CD14-positive monocyte (primary cell): Measurements from ENCODE around the gene MTSS2. TPM values are rescaled to one million over a fixed set of nuclear protein-coding genes. Genes with fewer than 3 reads are reported as not detected.

Experiments used
- DNase-seq, 3 donors: peaks; one replicate each; pipeline ENCODE4 v3.0.0-alpha.2; 2011 to 2022
- H2AFZ ChIP-seq: 2 replicates; pipeline ENCODE4 v1.6.0; 2012; ENCODE audit warnings: mild to moderate bottlenecking, low read depth, low read length, inconsistent platforms; ENCODE audit not compliant: insufficient read depth, poor library complexity, severe bottlenecking
- H3K27ac ChIP-seq, 2 donors: 1 replicate in 1 of 2; 2 replicates in 1 of 2; pipeline ENCODE4 v1.5.1; 2012 to 2013; ENCODE audit warnings: low read length in 2 of 2, control low read depth in 1 of 2, inconsistent platforms in 1 of 2, low read depth in 1 of 2, mild to moderate bottlenecking in 1 of 2
- H3K27me3 ChIP-seq, 2 donors: one replicate each; pipeline versions ENCODE4 v1.6.0 to v1.6.1; 2011 to 2013; ENCODE audit warnings: low read length in 2 of 2; ENCODE audit not compliant: control insufficient read depth in 2 of 2, insufficient read depth in 2 of 2
- H3K36me3 ChIP-seq, 2 donors: replicated peaks in 1 of 2; 1 replicate in 1 of 2; 2 replicates in 1 of 2; pipeline versions ENCODE4 v1.5.1 to v1.6.1; 2012 to 2013; ENCODE audit warnings: low read length in 2 of 2, control low read depth in 1 of 2, inconsistent platforms in 1 of 2, mild to moderate bottlenecking in 1 of 2; ENCODE audit not compliant: insufficient read depth in 2 of 2, control insufficient read depth in 1 of 2
- H3K4me1 ChIP-seq, 2 donors: 1 replicate in 1 of 2; 2 replicates in 1 of 2; pipeline versions ENCODE4 v1.5.1 to v1.6.1; 2012 to 2013; ENCODE audit warnings: low read length in 2 of 2, control low read depth in 1 of 2, inconsistent platforms in 1 of 2, mild to moderate bottlenecking in 1 of 2, moderate library complexity in 1 of 2; ENCODE audit not compliant: insufficient read depth in 2 of 2, control insufficient read depth in 1 of 2
- H3K4me2 ChIP-seq: replicated peaks from 2 replicates; pipeline ENCODE3; 2012; ENCODE audit warnings: low read length, moderate library complexity, mild to moderate bottlenecking; ENCODE audit not compliant: poor library complexity, severe bottlenecking; ENCODE audit errors: extremely low read depth
- H3K4me3 ChIP-seq, 3 experiments: fragments of 200-600 bp in 1 of 3; sonication (generic) in 1 of 3; replicated peaks in 1 of 3; 1 replicate in 2 of 3; 2 replicates in 1 of 3; pipeline ENCODE4 v1.5.1; 2011 to 2013; ENCODE audit warnings: low read length in 3 of 3, mild to moderate bottlenecking in 3 of 3, control low read depth in 2 of 3, low read depth in 2 of 3, inconsistent platforms in 1 of 3, moderate library complexity in 1 of 3
- H3K79me2 ChIP-seq: 2 replicates; pipeline ENCODE4 v1.6.0; 2012; ENCODE audit warnings: mild to moderate bottlenecking, control low read depth, inconsistent platforms, low read length, moderate library complexity; ENCODE audit not compliant: insufficient read depth
- H3K9ac ChIP-seq: 2 replicates; pipeline ENCODE4 v1.6.0; 2017; ENCODE audit warnings: low read length, mild to moderate bottlenecking; ENCODE audit not compliant: insufficient read depth, poor library complexity, severe bottlenecking
- H3K9me3 ChIP-seq, 2 donors: replicated peaks in 1 of 2; 1 replicate in 1 of 2; 2 replicates in 1 of 2; pipeline versions ENCODE4 v1.5.1 to v1.6.1; 2012 to 2013; ENCODE audit warnings: low read length in 2 of 2, control low read depth in 1 of 2; ENCODE audit not compliant: control insufficient read depth in 1 of 2, insufficient read depth in 1 of 2
- H4K20me1 ChIP-seq: 2 replicates; pipeline ENCODE4 v1.6.0; 2012; ENCODE audit warnings: mild to moderate bottlenecking, low read length, control low read depth, moderate library complexity; ENCODE audit not compliant: insufficient read depth
- H3K27ac Mint-ChIP-seq, 7 donors: one replicate each; pipeline ENCODE4 v1.8.0; 2020; ENCODE audit warnings: mild to moderate bottlenecking in 7 of 7, mixed read lengths in 7 of 7, moderate library complexity in 6 of 7, inconsistent platforms in 2 of 7
- H3K27me3 Mint-ChIP-seq, 3 donors: one replicate each; pipeline ENCODE4 v1.8.0; 2021 to 2022; ENCODE audit warnings: low read depth in 3 of 3, mild to moderate bottlenecking in 3 of 3, mixed read lengths in 3 of 3, moderate library complexity in 3 of 3, inconsistent platforms in 1 of 3
- H3K36me3 Mint-ChIP-seq, 2 donors: one replicate each; pipeline ENCODE4 v1.8.0; 2020; ENCODE audit warnings: mixed read lengths in 2 of 2, inconsistent platforms in 1 of 2, mild to moderate bottlenecking in 1 of 2
- H3K4me1 Mint-ChIP-seq: one replicate; pipeline ENCODE4 v1.8.0; 2020; ENCODE audit warnings: mild to moderate bottlenecking, mixed read lengths
- H3K4me3 Mint-ChIP-seq, 2 donors: one replicate each; pipeline ENCODE4 v1.8.0; 2020; ENCODE audit warnings: mild to moderate bottlenecking in 2 of 2, mixed read lengths in 2 of 2, moderate library complexity in 1 of 2
- H3K9me3 Mint-ChIP-seq, 7 donors: one replicate each; pipeline ENCODE4 v1.8.0; 2020 to 2022; ENCODE audit warnings: mixed read lengths in 7 of 7, mild to moderate bottlenecking in 6 of 7, moderate library complexity in 6 of 7, inconsistent platforms in 2 of 7
- CTCF ChIP-seq: fragments of 200-600 bp; IDR thresholded peaks from one replicate; pipeline ENCODE4 v1.8.0; 2022; ENCODE audit warnings: antibody characterized with exemption, mild to moderate bottlenecking
- WGBS: methylation state at CpG from one replicate; pipeline ENCODE4 v1.1.5; 2013; ENCODE audit warnings: missing lambda C conversion rate; ENCODE audit not compliant: insufficient coverage; 5-methylcytosine and 5-hydroxymethylcytosine counted together
- intact Hi-C, 2 donors: fragments of 100-400 bp; cut with micrococcal nuclease; formaldehyde crosslinking; loops; one replicate each; pipeline versions ENCODE4 v1.15.0 to v1.15.1; 2023
- polyA plus RNA-seq, 3 donors: library from polyadenylated mRNA; depleted of rRNA in 1 of 3; unstranded in 2 of 3; stranded (reverse) in 1 of 3; fragments of 300-500 nt in 2 of 3; fragments of >200 nt in 1 of 3; fragmentation: Illumina TruSeq in 2 of 3; gene quantifications; 1 replicate in 2 of 3; 2 replicates in 1 of 3; pipeline ENCODE4 v1.2.3, GENCODE V29; 2012 to 2021

Gene MTSS2
- polyA plus RNA-seq, 3 donors, result 1.5 TPM; not detected in 2

GRCh38 chr16:70728150-70728549 is 42.3 kb upstream of the MTSS2 start:
- Histone ChIP-seq H3K9ac (no peak overlapping the region), H4K20me1 (peaks cover 14% of the 10 kb centered on the region), H3K27me3 (no peaks in the 10 kb centered on the region), H3K79me2 (no peaks in the 10 kb centered on the region), H3K9me3 (no peaks in the 10 kb centered on the region), H3K4me2 (no peak overlapping the region), H3K4me3 (no peak overlapping the region), H2AFZ (no peak overlapping the region), H3K27ac (no peak overlapping the region), H3K4me1 (no peaks in the 10 kb centered on the region), H3K36me3 (peaks cover 52 to 98% of the 10 kb centered on the region in 2 donors)
- H3K9me3 Mint-ChIP-seq, result no peaks in the 10 kb centered on the region
- no peak for TF ChIP-seq CTCF
- peaks cover 68 to 93% of the 10 kb centered on the region in 2 donors for H3K36me3 Mint-ChIP-seq
- no peak for DNase-seq
- H3K4me3 Mint-ChIP-seq, result no peak overlapping the region
- intact Hi-C loops, result no loop called here
- peak overlapping the region in 1 of 7 donors; percentile 42 for H3K27ac Mint-ChIP-seq
- 7% methylated on average over 3 of the region's 9 CpGs for WGBS
- peaks cover 0 to 2% (median 0%) of the 10 kb centered on the region in 3 donors for H3K27me3 Mint-ChIP-seq
- H3K4me1 Mint-ChIP-seq, result peaks cover 6% of the 10 kb centered on the region

- H3K9ac ChIP-seq, result no peak overlapping the region
- H2AFZ ChIP-seq, result no peak overlapping the region
- no peak overlapping the region for H3K27ac Mint-ChIP-seq
- H4K20me1 ChIP-seq, result peaks cover 11% of the 10 kb centered on the region
- no peaks in the 10 kb centered on the region for H3K79me2 ChIP-seq
- H3K27ac ChIP-seq, result no peak overlapping the region
- peaks cover 61 to 97% of the 10 kb centered on the region in 2 donors for H3K36me3 ChIP-seq
- no peaks in the 10 kb centered on the region for H3K9me3 ChIP-seq
- H3K4me1 Mint-ChIP-seq, result peaks cover 6% of the 10 kb centered on the region
- H3K9me3 Mint-ChIP-seq, result no peaks in the 10 kb centered on the region
- no peaks in the 10 kb centered on the region for H3K27me3 ChIP-seq
- H3K36me3 Mint-ChIP-seq, result peaks cover 68 to 96% of the 10 kb centered on the region in 2 donors
- intact Hi-C loops, result no loop called here
- H3K4me3 ChIP-seq, result no peak overlapping the region
- no peak overlapping the region for H3K4me3 Mint-ChIP-seq
- DNase-seq, result no peak
- H3K4me2 ChIP-seq, result no peak overlapping the region
- peaks cover 0 to 2% (median 0%) of the 10 kb centered on the region in 3 donors for H3K27me3 Mint-ChIP-seq
- no peaks in the 10 kb centered on the region for H3K4me1 ChIP-seq
- no peak for TF ChIP-seq CTCF
- 100% methylated on average over 5 of the region's 9 CpGs for WGBS
Measured at GRCh38 chr16:70726892-70727361, 41.1 kb upstream of the MTSS2 start.
